NB4 (cell line): ENCODE results near the gene KCNK15.

Experiments
- DNase-seq: peaks from one replicate; pipeline ENCODE4 v3.0.0; 2010; ENCODE audit warnings: low read depth
- H3K4me3 ChIP-seq: one replicate; pipeline ENCODE4 v1.5.1; 2011; ENCODE audit warnings: mild to moderate bottlenecking, low read depth, low read length, moderate library complexity
- MYC ChIP-seq: IDR thresholded peaks from 2 replicates; pipeline ENCODE4 v1.6.1; 2011; ENCODE audit warnings: low read depth, low read length
- POLR2A ChIP-seq: IDR thresholded peaks from 2 replicates; pipeline ENCODE4 v1.6.1; 2011; ENCODE audit warnings: mild to moderate bottlenecking; ENCODE audit not compliant: insufficient read length; ENCODE audit errors: extremely low read depth
- TF ChIP-seq, protein P1 (sequence below): IDR thresholded peaks from 2 replicates; pipeline ENCODE4 v1.6.1; 2011; ENCODE audit warnings: low read depth, low read length
- TF ChIP-seq, protein P2 (sequence below): IDR thresholded peaks from one replicate; pipeline ENCODE4 v1.5.1; 2012; ENCODE audit warnings: low read depth, low read length

Gene KCNK15

DNA sequence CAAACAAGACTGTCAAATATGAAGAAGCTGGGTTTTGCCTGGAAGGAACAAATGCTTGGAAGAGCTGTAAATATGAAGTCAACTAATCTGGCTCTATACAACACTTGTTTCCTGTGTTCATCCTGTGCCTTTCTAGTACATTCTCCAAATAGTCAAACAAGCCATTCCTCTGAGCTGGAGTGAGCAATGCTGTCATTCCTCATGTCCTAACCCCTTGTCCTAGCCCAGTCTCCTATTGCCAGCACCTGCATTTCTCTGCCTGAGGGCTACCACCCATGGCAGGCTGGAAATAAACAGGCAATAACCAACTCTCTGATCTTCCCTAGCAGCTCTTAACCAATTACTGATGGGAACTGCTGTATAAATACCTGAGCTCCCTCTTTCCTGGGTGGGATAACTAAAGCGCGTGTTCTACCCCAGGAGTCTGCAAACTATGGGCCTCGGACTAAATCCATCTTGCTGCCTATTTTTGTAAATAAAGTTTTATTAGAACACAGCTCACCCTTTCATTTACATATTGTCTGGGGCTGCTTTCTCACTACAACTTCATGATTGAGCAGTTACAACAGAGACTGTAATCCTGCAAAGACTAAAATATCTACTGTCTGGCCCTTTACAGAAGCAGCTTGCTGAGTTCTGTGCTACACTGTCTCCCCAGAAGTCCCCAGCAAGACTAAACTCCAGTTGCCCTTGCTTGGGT lies 51.2 kb downstream of the KCNK15 start:
- no peak for DNase-seq
- TF ChIP-seq, protein P1, sequence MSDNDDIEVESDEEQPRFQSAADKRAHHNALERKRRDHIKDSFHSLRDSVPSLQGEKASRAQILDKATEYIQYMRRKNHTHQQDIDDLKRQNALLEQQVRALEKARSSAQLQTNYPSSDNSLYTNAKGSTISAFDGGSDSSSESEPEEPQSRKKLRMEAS: no peak
- no peak for TF ChIP-seq POLR2A
- TF ChIP-seq, protein P2, sequence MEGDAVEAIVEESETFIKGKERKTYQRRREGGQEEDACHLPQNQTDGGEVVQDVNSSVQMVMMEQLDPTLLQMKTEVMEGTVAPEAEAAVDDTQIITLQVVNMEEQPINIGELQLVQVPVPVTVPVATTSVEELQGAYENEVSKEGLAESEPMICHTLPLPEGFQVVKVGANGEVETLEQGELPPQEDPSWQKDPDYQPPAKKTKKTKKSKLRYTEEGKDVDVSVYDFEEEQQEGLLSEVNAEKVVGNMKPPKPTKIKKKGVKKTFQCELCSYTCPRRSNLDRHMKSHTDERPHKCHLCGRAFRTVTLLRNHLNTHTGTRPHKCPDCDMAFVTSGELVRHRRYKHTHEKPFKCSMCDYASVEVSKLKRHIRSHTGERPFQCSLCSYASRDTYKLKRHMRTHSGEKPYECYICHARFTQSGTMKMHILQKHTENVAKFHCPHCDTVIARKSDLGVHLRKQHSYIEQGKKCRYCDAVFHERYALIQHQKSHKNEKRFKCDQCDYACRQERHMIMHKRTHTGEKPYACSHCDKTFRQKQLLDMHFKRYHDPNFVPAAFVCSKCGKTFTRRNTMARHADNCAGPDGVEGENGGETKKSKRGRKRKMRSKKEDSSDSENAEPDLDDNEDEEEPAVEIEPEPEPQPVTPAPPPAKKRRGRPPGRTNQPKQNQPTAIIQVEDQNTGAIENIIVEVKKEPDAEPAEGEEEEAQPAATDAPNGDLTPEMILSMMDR: no peak
- TF ChIP-seq MYC: no peak
- no peak overlapping the region for H3K4me3 ChIP-seq

DNA sequence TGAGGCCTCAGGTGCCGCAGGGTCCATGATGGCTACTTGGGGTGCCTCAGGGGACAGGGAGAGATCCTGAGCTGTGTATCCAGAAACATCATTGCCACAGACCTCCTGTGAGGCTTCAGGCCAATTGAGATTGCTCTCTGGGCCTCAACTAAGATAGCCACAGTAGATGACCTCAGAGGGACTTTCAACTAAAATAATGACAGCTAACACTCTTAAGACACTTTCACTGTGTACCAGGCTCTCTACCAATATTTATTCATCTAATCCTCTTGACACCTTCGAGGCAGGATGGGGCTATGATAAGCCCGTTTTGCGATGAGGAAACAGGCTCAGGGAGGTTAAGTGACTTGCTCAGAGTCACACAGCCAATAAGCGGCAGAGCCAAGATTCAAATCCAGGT lies 54.0 kb downstream of the KCNK15 start:
- no peak for DNase-seq
- no peak overlapping the region for H3K4me3 ChIP-seq
- TF ChIP-seq, protein P1: no peak
- TF ChIP-seq POLR2A (no peak), MYC (no peak)
- TF ChIP-seq, protein P2: no peak

DNA sequence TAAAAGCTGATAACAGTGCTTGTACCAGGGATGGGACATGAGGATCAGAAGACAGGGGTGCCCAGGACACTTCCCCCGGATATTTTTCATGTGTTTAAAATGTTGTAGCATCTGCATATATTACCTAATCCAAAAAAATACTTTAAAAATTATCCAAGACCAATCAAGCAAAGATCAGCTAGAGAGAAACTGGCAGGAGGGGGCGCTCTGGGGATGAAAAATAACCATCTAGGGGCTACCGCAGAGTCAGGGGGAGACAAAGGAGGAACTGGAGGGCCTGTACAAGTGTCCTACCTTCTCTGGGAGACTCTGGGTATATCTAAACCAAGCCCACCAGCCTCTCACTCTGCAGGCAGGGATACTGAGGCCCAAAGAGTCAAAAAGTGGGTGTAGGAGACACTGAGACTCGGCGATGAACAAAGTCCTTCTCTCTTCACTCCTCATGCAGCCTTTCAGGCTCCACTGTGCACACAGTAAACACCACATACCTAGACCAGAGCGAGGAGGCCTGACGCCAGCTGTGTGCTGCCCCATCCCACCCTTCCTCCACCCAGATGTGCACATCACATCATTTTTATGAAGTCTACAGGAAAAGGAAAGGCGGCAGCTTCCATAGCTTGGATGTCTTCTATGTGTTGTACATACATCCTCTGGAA lies 54.9 kb downstream of the KCNK15 start:
- TF ChIP-seq, protein P2: peak; percentile 52
- no peak for TF ChIP-seq MYC
- no peak overlapping the region for H3K4me3 ChIP-seq
- peak; percentile 38 for DNase-seq
